Transverse colon (tissue), 4 donors: ENCODE results near the gene SYS1. TPM values are rescaled to one million over a fixed set of nuclear protein-coding genes. Genes with fewer than 3 reads are reported as not detected.

Experiments used
- DNase-seq: peaks from one replicate; pipeline ENCODE4 v3.0.0-alpha.2; 2019
- H3K27ac ChIP-seq, 4 donors: fragments of 200-600 bp; sonication (generic); 2 replicates each; pipeline ENCODE4 v1.5.1; 2016 to 2018; ENCODE audit warnings: inconsistent platforms in 4 of 4
- H3K27me3 ChIP-seq: fragments of 200-600 bp; sonication (generic); 2 replicates; pipeline ENCODE4 v1.5.1; 2017; ENCODE audit warnings: inconsistent platforms
- H3K36me3 ChIP-seq, 4 donors: fragments of 200-600 bp; sonication (generic); 2 replicates each; pipeline ENCODE4 v1.5.1; 2017 to 2019; ENCODE audit warnings: inconsistent platforms in 4 of 4
- H3K4me1 ChIP-seq, 4 donors: fragments of 200-600 bp; sonication (generic); 2 replicates each; pipeline ENCODE4 v1.5.1; 2017 to 2020; ENCODE audit warnings: inconsistent platforms in 4 of 4
- H3K4me3 ChIP-seq, 4 donors: fragments of 200-600 bp; sonication (generic); 1 replicate in 1 of 4; 2 replicates in 3 of 4; pipeline versions ENCODE4 v1.5.1 to v1.6.1; 2017 to 2019; ENCODE audit warnings: inconsistent platforms in 4 of 4
- H3K9me3 ChIP-seq, 2 donors: fragments of 200-600 bp; sonication (generic); 2 replicates each; pipeline ENCODE4 v1.5.1; 2017 to 2019; ENCODE audit warnings: inconsistent platforms in 2 of 2
- CTCF ChIP-seq, 5 experiments: fragments of 200-600 bp in 3 of 5; fragments of 450-650 bp in 2 of 5; sonication (generic) in 3 of 5; IDR thresholded peaks; 1 replicate in 2 of 5; 2 replicates in 3 of 5; pipeline ENCODE4 v1.5.1; 2016 to 2017; ENCODE audit warnings: antibody characterized with exemption in 5 of 5, inconsistent platforms in 3 of 5, mild to moderate bottlenecking in 2 of 5, moderate library complexity in 1 of 5
- EP300 ChIP-seq: sonication (generic); formaldehyde crosslinking; IDR thresholded peaks from one replicate; pipeline ENCODE4 v1.6.1; 2017; ENCODE audit warnings: antibody characterized with exemption, low read depth
- POLR2A ChIP-seq: fragments of 450-650 bp; IDR thresholded peaks from one replicate; pipeline ENCODE4 v1.6.1; 2016; ENCODE audit warnings: antibody characterized with exemption, mild to moderate bottlenecking, moderate library complexity
- POLR2AphosphoS5 ChIP-seq, 3 donors: sonication (generic); formaldehyde crosslinking; IDR thresholded peaks; one replicate each; pipeline ENCODE4 v1.6.1; 2016; ENCODE audit warnings: antibody characterized with exemption in 3 of 3
- WGBS, 2 donors: methylation state at CpG; one replicate each; pipeline ENCODE4 v1.1.5; 2018; ENCODE audit warnings: low coverage in 1 of 2; 5-methylcytosine and 5-hydroxymethylcytosine counted together
- in situ Hi-C, 4 donors: fragments of 200-750 bp; cut with MboI; loops; one replicate each; pipeline versions ENCODE4 v1.15.0 to v1.15.1; 2017; ENCODE audit warnings: low sequenced_read_pairs in 3 of 4, low pct_ligation_motif_present in 1 of 4, low pct_unique_long_range_greater_than_20kb in 1 of 4
- intact Hi-C: fragments of 100-400 bp; cut with DNase I; formaldehyde crosslinking; loops from one replicate; pipeline ENCODE4 v1.15.1; 2023; ENCODE audit warnings: low total_unique reads
- total RNA-seq, 4 donors: library from RNA; depleted of rRNA; stranded (reverse); fragments of >200 nt; gene quantifications; one replicate each; pipeline ENCODE4 v1.1.0, GENCODE V29; 2016

The SYS1 gene
- total RNA-seq, 4 donors from 2014 or later, result 5.6 to 64.7 (median 38.4) TPM

- Histone ChIP-seq H3K4me3 (no peak overlapping the region), H3K4me1 (peaks cover 59 to 70% (median 69%) of the 10 kb centered on the region in 4 donors), H3K9me3 (no peaks in the 10 kb centered on the region), H3K27me3 (no peaks in the 10 kb centered on the region), H3K27ac (peak overlapping the region; percentile 92 to 96 (median 94)), H3K36me3 (peaks cover 0 to 28% (median 0%) of the 10 kb centered on the region in 4 donors)
- TF ChIP-seq CTCF (IDR thresholded peaks at IDR 0.05) (no peak), POLR2AphosphoS5 (IDR thresholded peaks at IDR 0.05) (peak in 2 of 3 donors; percentile 36 to 47), POLR2A (peak; percentile 15)
- DNase-seq, result peak; percentile 53
- intact Hi-C loops (no loop called here), in situ Hi-C loops (no loop called here)
- WGBS, 2 donors, result 40 to 44% methylated on average over 1 to 13 of the region's 15 CpGs
Observed at GRCh38 chr20:45337367-45338120, 25.4 kb upstream of the SYS1 start.

GRCh38 chr20:45338121-45339030 is 24.6 kb upstream of the SYS1 start:
- no peaks in the 10 kb centered on the region for H3K9me3 ChIP-seq
- H3K36me3 ChIP-seq, result peaks cover 0 to 20% (median 0%) of the 10 kb centered on the region in 4 donors
- no peak overlapping the region for H3K4me3 ChIP-seq
- no peaks in the 10 kb centered on the region for H3K27me3 ChIP-seq
- in situ Hi-C loops, result no loop called here
- no peak for TF ChIP-seq POLR2A
- no peak for TF ChIP-seq POLR2AphosphoS5 (IDR thresholded peaks at IDR 0.05)
- no peak for TF ChIP-seq CTCF (IDR thresholded peaks at IDR 0.05)
- TF ChIP-seq EP300, result no peak
- H3K27ac ChIP-seq, result peak overlapping the region; percentile 92 to 96 (median 94)
- no peak for DNase-seq
- WGBS, 2 donors, result 66 to 83% methylated on average over 3 to 11 of the region's 11 CpGs
- H3K4me1 ChIP-seq, result peaks cover 59 to 79% (median 78%) of the 10 kb centered on the region in 4 donors
- intact Hi-C loops, result no loop called here

GRCh38 chr20:45339084-45339483 is 23.9 kb upstream of the SYS1 start:
- Histone ChIP-seq H3K27ac (peak overlapping the region; percentile 92 to 96 (median 94)), H3K4me3 (no peak overlapping the region), H3K9me3 (no peaks in the 10 kb centered on the region), H3K36me3 (peaks cover 0 to 13% (median 0%) of the 10 kb centered on the region in 4 donors), H3K27me3 (no peaks in the 10 kb centered on the region), H3K4me1 (peaks cover 59 to 86% (median 85%) of the 10 kb centered on the region in 4 donors)
- intact Hi-C loops, result no loop called here
- TF ChIP-seq POLR2AphosphoS5 (IDR thresholded peaks at IDR 0.05) (no peak), POLR2A (no peak), EP300 (no peak), CTCF (IDR thresholded peaks at IDR 0.05) (no peak)
- WGBS, 2 donors, result 68% methylated on average over 6 of the region's 6 CpGs; no CpG with 5 or more reads in 1 of the 2 donors
- DNase-seq, result peak; percentile 61
- in situ Hi-C loops, result no loop called here

GRCh38 chr20:45339799-45340198 is 23.2 kb upstream of the SYS1 start:
- intact Hi-C loops (no loop called here), in situ Hi-C loops (no loop called here)
- no peaks in the 10 kb centered on the region for H3K27me3 ChIP-seq
- TF ChIP-seq CTCF (IDR thresholded peaks at IDR 0.05) (no peak), EP300 (no peak), POLR2A (no peak), POLR2AphosphoS5 (IDR thresholded peaks at IDR 0.05) (no peak)
- no peaks in the 10 kb centered on the region for H3K9me3 ChIP-seq
- no peak overlapping the region for H3K4me3 ChIP-seq
- 69 to 71% methylated on average over 2 of the region's 2 CpGs for WGBS, 2 donors
- peaks cover 0 to 9% (median 0%) of the 10 kb centered on the region in 4 donors for H3K36me3 ChIP-seq
- no peak for DNase-seq
- peaks cover 64 to 93% (median 92%) of the 10 kb centered on the region in 4 donors for H3K4me1 ChIP-seq
- peak overlapping the region; percentile 92 to 96 (median 94) for H3K27ac ChIP-seq
